Mucosa of rectum (tissue), 2 donors: Measurements from ENCODE around the gene CLEC16A.

Experiments used
- H3K27ac ChIP-seq, 2 donors: one replicate each; pipeline ENCODE4 v1.7.0; 2013; ENCODE audit warnings: inconsistent platforms in 2 of 2, low read depth in 2 of 2, low read length in 2 of 2
- H3K27me3 ChIP-seq, 2 donors: one replicate each; pipeline ENCODE4 v1.7.0; 2013; ENCODE audit warnings: low read length in 2 of 2; ENCODE audit not compliant: control insufficient read depth in 2 of 2, insufficient read depth in 2 of 2
- H3K36me3 ChIP-seq, 2 donors: one replicate each; pipeline ENCODE4 v1.7.0; 2013; ENCODE audit warnings: low read length in 2 of 2; ENCODE audit not compliant: control insufficient read depth in 2 of 2, insufficient read depth in 2 of 2
- H3K4me1 ChIP-seq, 2 donors: one replicate each; pipeline ENCODE4 v1.7.0; 2013; ENCODE audit warnings: low read length in 2 of 2, mild to moderate bottlenecking in 1 of 2; ENCODE audit not compliant: control insufficient read depth in 2 of 2, insufficient read depth in 2 of 2
- H3K4me3 ChIP-seq, 2 donors: one replicate each; pipeline ENCODE4 v1.7.0; 2013; ENCODE audit warnings: low read length in 2 of 2
- H3K9ac ChIP-seq, 2 donors: one replicate each; pipeline ENCODE4 v1.7.0; 2013; ENCODE audit warnings: low read length in 2 of 2, low read depth in 1 of 2, mild to moderate bottlenecking in 1 of 2
- H3K9me3 ChIP-seq, 2 donors: one replicate each; pipeline ENCODE4 v1.7.0; 2013; ENCODE audit warnings: low read length in 2 of 2; ENCODE audit not compliant: control insufficient read depth in 2 of 2
- donor health status: healthy.
- donor health status: Normal muscosa, but diverticular disease.

The CLEC16A gene

DNA sequence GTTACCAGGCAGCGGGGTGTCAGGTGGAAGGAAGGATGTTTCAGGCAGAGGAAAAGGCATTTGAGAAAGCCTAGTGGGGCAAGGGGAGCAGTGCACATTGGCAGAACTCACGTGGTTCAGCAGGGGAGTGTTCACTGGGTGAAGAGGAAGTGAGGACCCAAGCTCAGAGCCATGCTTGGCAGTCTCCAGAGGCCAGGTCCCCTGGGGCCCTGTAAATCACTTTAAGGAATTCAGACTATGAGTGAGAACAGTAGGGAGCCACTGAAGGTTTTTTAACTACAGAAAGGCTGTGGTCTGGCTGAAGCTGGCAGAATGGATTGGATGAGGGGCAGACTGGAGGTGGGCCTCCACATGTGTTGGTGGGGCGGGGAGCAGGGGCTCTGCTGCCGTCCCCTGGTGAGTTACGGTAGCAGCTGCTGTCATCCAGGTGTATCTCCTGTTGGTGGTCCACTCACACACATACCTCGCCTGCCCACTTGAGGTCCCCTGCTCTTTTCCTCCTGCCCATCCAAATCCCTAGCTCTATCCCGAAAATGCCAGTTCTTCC, 5.1 kb downstream of the CLEC16A start:
- H3K27me3 ChIP-seq = no peaks in the 10 kb centered on the region
- no peaks in the 10 kb centered on the region for H3K9me3 ChIP-seq
- H3K4me3 ChIP-seq = no peak overlapping the region
- H3K4me1 ChIP-seq = peaks cover 9 to 15% of the 10 kb centered on the region in 2 donors
- H3K9ac ChIP-seq = no peak overlapping the region
- H3K27ac ChIP-seq = no peak overlapping the region
- no peaks in the 10 kb centered on the region for H3K36me3 ChIP-seq

DNA sequence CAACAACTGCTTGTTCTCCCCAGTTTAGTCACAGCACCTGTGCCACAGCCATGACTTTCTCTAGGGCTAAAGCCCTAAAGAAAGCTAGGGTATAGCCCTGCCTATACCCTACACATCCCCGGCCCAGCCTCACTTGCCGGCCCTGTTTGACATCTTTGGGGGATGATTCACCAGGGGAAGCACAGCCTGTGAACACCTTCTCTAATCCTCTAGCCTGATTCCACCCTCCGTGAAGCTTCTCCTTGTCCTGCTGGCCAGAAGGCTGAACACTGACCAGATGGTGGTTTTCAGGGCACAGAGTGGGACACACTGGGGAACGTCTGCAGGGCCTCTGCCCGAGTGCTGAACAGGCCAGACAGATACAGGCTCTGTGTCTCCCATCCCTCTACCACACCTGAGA, 6.0 kb downstream of the CLEC16A start:
- Histone ChIP-seq H3K4me3 (no peak overlapping the region), H3K36me3 (no peaks in the 10 kb centered on the region), H3K4me1 (peaks cover 3 to 8% of the 10 kb centered on the region in 2 donors), H3K9ac (no peak overlapping the region), H3K27ac (no peak overlapping the region), H3K9me3 (no peaks in the 10 kb centered on the region), H3K27me3 (no peaks in the 10 kb centered on the region)

DNA sequence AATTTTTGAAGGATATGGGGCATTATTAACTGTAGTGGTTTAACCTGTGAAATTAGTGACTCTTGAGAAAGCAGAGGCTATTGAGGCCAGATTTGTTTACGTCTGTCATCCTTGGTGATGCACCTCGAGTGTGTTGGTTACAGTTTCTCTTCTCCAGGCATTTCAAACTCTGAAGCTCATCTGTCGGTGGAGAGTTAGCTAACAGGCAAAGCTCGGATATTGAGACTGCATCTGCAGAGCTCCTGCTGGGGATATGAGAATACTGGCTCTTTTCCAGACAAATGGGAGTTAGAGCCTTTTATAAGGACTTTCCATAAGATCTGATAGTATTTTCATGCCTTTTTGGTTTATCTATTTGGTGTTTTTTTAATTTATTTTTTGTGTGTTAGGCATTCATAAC, 6.7 kb downstream of the CLEC16A start:
- H3K27me3 ChIP-seq = no peaks in the 10 kb centered on the region
- H3K4me1 ChIP-seq = peaks cover 0 to 5% of the 10 kb centered on the region in 2 donors
- no peaks in the 10 kb centered on the region for H3K36me3 ChIP-seq
- H3K9me3 ChIP-seq = no peaks in the 10 kb centered on the region
- no peak overlapping the region for H3K9ac ChIP-seq
- no peak overlapping the region for H3K4me3 ChIP-seq
- H3K27ac ChIP-seq = no peak overlapping the region

DNA sequence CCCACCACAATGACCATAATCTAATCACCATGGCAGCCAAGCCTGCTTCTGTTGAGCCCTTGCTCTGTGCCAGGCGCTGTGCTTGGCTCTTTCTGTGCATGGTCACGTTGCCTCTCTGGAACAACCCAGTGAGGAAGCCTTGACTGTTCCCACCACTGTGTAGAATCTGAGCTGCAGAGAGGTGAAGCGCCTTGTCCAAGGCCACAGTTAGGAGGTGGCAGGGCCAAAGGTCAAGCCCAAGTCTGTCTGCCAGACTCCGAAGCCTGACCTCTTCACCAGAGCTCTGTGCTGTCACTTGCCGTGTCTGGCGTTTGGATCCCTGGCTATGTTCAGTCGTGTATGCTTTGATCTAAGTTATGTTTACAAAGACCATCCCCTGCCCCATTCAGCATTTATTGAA, 10.5 kb downstream of the CLEC16A start:
- Histone ChIP-seq H3K4me3 (no peak overlapping the region), H3K27me3 (no peaks in the 10 kb centered on the region), H3K36me3 (peaks cover 0 to 2% of the 10 kb centered on the region in 2 donors), H3K4me1 (no peaks in the 10 kb centered on the region), H3K9ac (no peak overlapping the region), H3K9me3 (no peaks in the 10 kb centered on the region), H3K27ac (no peak overlapping the region)

DNA sequence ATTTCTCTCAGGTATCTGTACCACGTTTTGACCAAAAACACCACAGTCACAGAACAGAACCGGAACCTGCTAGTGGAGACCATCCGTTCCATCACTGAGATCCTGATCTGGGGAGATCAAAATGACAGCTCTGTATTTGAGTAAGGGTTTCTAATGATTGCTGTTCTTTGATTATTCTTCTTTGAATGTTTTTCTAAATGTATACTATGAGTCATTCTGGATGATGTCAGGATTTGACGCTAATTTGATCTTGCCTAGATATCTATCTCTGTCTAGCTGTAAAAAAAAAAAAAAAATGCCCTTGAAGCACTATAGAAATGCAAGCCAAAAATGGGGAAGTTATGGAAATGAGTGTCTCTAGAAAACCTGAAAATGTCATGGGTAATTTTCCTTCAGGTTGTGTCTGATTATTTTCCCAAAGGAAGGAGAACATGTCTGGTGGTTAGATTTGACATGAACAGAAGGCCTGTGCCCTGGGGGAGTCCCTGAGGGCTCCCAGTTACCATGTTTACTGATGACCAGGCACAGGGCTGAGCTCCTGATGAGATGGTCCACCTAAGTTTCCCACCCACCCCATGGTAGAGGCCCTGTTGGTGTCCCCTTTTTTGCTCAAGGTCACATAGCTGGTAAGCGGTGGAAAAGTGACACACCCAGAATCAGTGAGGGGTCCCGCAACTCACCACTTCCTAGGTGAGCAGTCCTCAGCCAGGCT, 13.6 kb downstream of the CLEC16A start:
- Histone ChIP-seq H3K27ac (no peak overlapping the region), H3K9ac (no peak overlapping the region), H3K4me3 (no peak overlapping the region), H3K9me3 (no peaks in the 10 kb centered on the region), H3K27me3 (no peaks in the 10 kb centered on the region), H3K36me3 (peaks cover 7 to 8% of the 10 kb centered on the region in 2 donors), H3K4me1 (no peaks in the 10 kb centered on the region)

DNA sequence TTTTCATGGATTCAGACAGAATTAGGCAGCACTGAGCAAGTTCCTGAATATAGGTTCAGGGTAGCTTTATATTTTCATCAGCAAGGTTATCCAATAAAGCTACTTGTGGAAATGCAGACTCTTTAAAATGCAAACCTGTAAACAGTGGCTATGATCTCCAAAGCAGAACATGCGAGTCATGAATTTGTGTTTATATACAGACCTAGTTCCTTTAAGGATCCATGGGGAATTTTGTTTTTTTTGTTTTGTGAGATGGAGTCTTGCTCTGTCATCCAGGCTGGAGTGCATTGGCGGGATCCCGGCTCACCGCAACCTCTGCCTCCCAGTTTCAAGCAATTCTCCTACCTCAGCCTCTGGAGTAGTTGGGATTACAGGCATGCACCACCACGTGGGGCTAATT, 14.8 kb downstream of the CLEC16A start:
- H3K9me3 ChIP-seq = no peaks in the 10 kb centered on the region
- H3K27ac ChIP-seq = no peak overlapping the region
- no peak overlapping the region for H3K4me3 ChIP-seq
- no peak overlapping the region for H3K9ac ChIP-seq
- H3K4me1 ChIP-seq = peaks cover 2% of the 10 kb centered on the region in 2 donors
- peaks cover 14 to 18% of the 10 kb centered on the region in 2 donors for H3K36me3 ChIP-seq
- H3K27me3 ChIP-seq = no peaks in the 10 kb centered on the region

DNA sequence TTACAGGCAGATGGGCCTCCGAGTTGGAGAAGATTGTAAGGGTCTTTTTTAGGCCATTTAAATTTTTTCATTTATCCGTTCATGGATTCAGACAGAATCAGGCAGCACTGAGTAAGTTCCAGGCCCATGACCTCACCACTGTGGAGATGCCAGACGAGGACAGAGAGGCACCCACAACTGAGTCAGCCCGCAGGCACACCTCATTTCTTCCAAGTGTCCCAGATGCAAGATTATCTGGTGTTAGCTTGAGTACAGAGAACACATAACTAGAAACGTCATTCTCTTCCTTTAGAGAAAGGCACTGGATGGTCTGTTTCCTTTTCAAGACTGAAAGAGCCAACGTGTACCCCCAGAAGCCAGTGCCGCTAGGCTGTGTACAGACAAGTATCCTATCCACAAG, 16.9 kb downstream of the CLEC16A start:
- Histone ChIP-seq H3K9ac (no peak overlapping the region), H3K4me1 (peaks cover 4% of the 10 kb centered on the region in 2 donors), H3K27me3 (no peaks in the 10 kb centered on the region), H3K27ac (no peak overlapping the region), H3K4me3 (no peak overlapping the region), H3K36me3 (peaks cover 17 to 21% of the 10 kb centered on the region in 2 donors), H3K9me3 (no peaks in the 10 kb centered on the region)

DNA sequence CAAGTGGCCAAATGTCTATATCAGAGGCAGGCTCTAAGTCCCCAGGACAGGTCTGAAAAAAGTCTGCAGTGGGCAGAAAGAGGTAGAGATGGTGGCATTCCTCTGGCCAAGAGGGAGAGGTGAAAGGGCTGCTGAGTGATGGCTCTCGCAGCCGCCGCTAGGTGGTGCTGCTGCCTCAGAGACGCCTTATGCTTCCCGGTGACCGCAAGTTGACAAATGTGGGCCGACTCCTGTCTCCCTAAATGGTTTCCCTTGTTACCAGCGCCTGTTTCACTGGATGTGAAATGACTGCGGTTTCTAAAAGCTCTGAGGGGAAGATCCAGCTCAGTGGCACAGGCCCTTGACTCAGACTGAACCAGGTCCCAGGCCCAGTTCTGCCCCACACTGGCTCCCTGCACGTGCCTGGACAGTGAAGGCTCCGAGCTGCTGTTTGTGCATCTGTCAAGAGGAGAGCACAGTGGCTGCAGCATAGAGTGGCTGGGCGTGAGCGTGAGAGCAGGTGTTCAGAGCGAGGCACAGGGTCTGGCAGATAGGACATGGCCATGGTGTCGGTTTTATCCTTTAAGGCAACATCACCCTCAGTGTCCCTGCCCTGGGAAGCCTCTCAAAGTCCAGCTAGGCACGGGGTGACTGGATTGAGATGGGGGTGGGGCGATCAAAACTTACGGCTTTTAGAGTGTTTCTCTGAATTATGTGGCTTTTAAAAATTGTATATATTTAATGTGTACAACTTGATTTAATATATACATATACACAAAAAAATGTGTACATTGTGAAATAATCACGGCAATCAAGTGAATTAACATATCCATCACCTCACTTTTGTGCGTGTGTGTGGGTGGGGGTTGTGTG, 19.9 kb downstream of the CLEC16A start:
- Histone ChIP-seq H3K9me3 (no peaks in the 10 kb centered on the region), H3K4me3 (peak overlapping the region; percentile 27 to 34), H3K9ac (peak overlapping the region in 1 of 2 donors; percentile 6), H3K27ac (no peak overlapping the region), H3K27me3 (no peaks in the 10 kb centered on the region), H3K36me3 (peaks cover 17 to 22% of the 10 kb centered on the region in 2 donors), H3K4me1 (peaks cover 4% of the 10 kb centered on the region in 2 donors)

DNA sequence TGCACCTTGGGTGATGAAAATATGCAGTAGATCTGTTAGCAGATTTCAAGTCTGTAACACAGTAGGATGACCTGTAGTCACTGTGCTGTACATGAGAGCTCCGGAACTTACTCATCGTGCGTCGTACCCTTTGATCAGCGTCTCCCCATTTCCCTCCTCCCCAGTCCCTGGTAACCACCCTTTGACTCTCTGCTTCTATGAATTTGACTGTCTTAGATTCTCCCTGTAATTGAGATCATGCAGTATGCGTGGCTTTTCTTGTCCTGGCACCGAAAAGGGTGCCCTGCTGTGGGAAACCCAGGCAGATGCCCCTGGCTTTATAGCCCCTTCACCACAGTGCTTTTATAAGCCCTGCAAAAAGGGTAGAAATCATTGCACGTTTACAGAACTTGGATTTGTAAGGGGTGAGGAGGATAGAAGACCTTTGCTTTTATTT, 20.5 kb downstream of the CLEC16A start:
- H3K36me3 ChIP-seq = peaks cover 17 to 22% of the 10 kb centered on the region in 2 donors
- H3K4me3 ChIP-seq = no peak overlapping the region
- peaks cover 4% of the 10 kb centered on the region in 2 donors for H3K4me1 ChIP-seq
- no peaks in the 10 kb centered on the region for H3K27me3 ChIP-seq
- no peak overlapping the region for H3K27ac ChIP-seq
- H3K9ac ChIP-seq = peak overlapping the region in 1 of 2 donors; percentile 6
- no peaks in the 10 kb centered on the region for H3K9me3 ChIP-seq
